Measurements from ENCODE around the gene CLGN.
"Not testable (repeated sequence)": the region's sequence is repeated elsewhere in the genome, so short reads cannot be mapped to it uniquely, and the experiment has no call there.

DNA sequence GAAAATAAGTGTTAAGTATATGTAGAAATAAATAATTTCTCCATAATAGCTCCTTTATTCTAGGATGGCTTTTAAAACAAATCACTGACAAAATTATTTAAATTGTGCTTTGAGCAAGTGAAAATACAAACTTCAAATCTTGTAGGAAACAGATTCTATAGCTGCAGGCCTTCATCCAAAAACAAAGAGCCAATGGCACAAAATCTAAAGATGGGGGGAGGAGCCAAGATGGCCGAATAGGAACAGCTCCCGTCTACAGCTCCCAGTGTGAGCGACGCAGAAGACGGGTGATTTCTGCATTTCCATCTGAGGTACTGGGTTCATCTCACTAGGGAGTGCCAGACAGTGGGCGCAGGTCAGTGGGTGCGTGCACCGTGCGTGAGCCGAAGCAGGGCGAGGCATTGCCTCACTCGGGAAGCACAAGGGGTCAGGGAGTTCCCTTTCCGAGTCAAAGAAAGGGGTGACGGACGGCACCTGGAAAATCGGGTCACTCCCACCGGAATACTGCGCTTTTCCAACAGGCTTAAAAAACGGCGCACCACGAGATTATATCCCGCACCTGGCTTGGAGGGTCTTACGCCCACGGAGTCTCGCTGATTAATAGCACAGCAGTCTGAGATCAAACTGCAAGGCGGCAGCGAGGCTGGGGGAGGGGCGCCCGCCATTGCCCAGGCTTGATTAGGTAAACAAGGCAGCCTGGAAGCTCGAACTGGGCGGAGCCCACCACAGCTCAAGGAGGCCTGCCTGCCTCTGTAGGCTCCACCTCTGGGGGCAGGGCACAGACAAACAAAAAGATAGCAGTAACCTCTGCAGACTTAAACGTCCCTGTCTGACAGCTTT lies 14.1 kb downstream of the CLGN start:
- TF ChIP-seq, protein P1, sequence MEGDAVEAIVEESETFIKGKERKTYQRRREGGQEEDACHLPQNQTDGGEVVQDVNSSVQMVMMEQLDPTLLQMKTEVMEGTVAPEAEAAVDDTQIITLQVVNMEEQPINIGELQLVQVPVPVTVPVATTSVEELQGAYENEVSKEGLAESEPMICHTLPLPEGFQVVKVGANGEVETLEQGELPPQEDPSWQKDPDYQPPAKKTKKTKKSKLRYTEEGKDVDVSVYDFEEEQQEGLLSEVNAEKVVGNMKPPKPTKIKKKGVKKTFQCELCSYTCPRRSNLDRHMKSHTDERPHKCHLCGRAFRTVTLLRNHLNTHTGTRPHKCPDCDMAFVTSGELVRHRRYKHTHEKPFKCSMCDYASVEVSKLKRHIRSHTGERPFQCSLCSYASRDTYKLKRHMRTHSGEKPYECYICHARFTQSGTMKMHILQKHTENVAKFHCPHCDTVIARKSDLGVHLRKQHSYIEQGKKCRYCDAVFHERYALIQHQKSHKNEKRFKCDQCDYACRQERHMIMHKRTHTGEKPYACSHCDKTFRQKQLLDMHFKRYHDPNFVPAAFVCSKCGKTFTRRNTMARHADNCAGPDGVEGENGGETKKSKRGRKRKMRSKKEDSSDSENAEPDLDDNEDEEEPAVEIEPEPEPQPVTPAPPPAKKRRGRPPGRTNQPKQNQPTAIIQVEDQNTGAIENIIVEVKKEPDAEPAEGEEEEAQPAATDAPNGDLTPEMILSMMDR (IDR thresholded peaks at IDR 0.05; ENCODE audit: low read depth, low read length, poor library complexity, severe bottlenecking): not testable (repeated sequence)
- TF ChIP-seq EZH2phosphoT487 (IDR thresholded peaks at IDR 0.05; ENCODE audit: borderline replicate concordance, low read length): not testable (repeated sequence)

All from DOHH2 (cell line).